Fibroblast of skin of back (primary cell): ENCODE data around the gene IQSEC1.

Source experiments
- DNase-seq: peaks from one replicate; pipeline ENCODE4 v3.0.0-alpha.2; 2013

IQSEC1 gene

DNA sequence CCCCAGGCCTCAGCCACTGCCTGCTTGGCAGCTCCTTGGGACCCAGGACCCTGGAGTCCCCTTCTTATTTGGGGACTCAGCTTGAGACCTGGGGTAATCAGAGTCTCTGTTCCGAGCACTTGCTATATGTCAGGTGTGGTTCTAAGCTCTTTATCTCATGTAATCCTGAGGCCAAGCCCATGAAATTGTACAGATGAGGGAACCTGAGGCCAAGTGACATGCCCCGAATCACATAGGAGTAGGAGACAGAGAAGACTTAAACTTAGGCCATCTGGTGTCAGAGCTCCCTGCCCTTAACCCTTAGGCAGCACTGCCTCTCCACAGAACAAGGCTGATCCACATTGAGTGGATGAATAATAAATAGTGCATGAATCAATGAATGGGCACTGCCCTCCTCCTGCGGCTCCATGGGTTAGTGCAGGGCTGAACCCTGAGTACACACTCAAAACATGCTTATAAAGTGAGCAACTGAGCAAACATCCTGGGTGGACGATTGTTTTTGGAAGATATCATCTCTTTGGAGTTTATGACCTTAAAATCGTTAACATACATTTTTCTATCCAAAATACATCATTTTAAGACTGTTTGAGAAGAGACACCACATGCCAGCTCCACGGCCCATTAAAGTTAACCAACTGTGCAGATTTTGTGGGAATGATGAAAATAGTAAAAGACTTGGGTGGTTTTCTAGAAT is 33.2 kb upstream of the IQSEC1 start:
- DNase-seq, result peak; percentile 16

DNA sequence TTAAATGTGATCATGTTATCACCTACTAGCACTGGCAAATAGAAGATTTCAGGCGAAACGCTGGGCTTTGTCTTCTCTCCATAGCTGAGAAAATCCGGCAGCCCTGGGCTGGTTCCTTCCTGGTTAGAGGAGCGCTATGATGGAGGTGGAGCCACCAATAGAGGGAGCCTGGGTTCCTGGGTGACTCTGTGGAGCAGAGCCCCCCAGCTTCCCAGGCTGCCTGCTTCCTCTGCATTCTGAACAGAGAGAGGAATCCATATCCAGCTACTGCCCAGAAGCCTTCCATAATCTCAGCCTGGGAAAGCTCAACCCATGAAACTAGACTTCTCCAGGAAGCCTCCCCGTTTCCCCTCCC is 32.6 kb upstream of the IQSEC1 start:
- no peak for DNase-seq

DNA sequence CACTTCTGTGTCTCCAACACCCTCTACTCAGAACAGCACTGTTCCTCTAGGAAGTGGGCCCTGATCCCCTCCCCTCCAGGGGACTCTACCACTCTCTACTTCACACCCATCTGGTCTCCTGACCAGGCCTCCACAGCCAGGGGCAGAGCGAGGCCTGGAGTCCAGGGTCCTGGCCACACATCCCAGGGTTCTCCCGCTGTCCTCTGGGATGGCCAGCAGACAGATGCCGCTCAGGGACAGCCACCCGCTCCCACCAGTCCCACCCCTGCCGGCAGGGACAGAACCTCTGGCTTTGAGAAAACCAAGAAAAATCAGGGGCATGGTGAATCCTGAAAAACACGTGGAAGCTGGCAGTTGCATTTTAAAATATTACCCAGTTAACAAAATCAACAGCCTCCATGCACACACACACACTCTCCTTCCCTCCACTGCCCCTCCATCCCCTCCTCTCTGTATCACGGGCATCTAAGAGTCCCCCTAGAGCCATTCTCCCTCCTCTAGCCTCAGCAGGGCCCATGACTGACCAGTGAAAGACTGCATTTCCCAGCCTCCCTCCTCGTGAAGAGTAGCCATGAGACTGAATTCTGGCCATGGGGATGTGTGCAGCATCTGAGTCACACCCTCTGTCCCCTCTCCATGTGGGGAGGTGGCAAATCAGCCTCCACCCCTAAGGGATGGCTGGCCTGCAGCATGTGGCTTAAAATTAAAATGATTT is 32.1 kb upstream of the IQSEC1 start:
- no peak for DNase-seq

DNA sequence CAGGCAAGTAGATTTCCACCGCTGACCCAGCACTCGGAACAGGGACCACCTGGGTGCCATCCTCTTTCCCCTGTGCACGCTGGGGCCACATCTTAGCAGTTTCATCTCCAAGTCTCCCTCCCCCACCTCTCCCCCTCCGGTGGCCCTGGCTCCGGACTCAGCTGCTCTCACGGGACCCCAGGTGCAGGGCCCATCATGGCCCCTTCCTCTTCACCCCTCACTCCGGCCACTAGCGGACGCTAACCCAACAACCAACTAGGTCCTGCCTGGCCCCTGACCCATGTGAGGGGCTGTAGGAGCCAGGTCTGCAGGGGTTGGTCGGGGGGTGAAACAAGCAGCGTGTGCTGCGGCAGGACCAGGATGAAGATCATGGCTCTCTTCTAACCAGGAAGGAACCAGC is 31.3 kb upstream of the IQSEC1 start:
- DNase-seq, result no peak

DNA sequence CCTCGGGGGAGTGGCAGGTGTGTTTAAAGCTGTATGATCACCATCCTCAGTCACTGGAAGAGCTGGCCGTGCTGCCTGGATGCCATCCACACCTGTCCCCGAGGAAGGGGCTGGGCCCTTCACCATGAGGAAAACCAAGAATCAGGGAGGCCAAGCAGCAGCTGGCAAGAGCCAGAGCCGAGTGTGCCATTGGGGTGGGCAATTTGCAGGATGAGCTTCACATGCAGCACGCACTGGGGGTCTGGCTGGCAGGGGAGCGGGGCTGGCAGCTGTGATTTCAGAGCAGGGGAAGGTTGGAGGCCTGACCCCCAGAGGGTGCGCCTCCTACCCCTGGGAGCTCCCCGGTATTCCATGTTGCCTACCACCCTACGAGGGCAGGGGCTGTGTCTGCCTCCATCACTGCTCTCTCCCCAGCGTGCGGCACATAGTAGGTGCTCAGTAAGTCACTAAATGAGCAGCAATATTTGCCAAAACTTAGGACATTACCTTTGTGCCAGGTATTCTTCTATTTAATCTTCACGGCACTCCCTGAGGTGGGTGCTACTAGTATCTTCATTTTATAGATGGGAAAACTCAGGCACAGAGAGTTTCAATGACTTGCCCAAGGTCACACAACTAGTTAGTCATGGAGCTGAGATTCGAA is 30.3 kb upstream of the IQSEC1 start:
- no peak for DNase-seq

DNA sequence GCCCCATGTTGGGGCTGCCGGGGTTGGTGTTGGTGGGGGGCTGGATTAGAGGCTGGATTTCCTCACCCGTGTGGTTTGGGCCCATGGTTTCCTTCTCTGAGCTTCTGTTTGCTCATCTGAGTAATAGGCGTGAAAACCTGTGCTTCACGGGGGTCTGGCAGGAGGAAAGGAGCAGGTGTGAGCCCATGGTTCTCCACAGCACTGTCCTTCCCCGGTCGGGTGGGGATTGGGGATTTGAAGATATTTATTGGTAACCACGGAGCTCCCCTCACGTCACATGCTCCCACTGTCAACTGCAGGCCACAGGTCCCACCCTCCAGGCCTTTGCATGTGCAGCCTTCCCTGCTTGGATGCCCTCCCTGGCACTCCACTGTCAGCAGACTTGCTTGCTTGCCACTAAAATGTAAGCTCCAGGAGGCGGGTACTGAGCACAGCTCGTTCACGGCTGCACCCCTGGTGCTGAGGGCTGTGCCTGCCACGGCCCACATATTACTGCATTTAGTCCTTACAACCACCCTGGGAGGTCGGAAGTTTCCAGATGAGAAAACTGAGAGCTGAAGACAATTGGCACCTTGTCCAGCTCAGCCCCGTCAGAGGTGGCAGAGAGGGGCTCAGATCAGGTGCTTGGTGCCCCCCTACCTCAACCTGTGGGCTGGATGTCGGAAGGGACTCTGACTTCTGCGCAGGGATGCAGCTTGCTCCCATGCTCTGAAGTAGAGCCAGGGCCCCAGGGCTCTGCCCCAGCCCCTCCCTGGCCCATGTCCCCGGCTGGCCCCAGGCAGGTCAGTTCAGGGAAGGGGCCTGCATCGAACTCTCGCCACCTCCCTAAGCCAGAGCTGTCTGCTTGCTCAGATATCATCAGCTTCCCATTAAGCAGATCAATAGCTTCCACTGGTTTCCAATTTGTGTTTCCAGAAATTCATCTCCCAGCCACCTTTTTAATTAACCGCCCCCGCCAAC is 29.4 kb upstream of the IQSEC1 start:
- DNase-seq, result no peak

DNA sequence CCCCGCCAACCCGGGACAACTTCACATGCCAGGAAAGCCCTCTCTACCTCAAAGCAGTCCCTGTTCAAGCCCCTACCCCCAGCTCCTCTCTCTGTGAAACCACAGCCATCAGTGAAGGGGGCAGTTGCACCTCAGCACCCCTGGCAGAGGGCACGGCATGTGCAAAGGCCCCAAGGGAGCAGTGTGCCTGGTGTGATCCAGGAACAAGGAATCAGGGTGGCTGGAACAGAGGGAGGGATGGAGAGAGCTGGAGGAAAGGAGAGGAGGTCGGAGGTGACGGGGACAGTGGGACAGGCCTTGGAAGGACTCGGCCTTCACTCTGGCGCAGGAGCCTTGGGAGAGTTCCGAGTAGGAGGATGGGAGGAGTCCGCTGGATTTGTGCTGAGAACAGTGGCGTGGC is 26.5 kb upstream of the IQSEC1 start:
- no peak for DNase-seq

DNA sequence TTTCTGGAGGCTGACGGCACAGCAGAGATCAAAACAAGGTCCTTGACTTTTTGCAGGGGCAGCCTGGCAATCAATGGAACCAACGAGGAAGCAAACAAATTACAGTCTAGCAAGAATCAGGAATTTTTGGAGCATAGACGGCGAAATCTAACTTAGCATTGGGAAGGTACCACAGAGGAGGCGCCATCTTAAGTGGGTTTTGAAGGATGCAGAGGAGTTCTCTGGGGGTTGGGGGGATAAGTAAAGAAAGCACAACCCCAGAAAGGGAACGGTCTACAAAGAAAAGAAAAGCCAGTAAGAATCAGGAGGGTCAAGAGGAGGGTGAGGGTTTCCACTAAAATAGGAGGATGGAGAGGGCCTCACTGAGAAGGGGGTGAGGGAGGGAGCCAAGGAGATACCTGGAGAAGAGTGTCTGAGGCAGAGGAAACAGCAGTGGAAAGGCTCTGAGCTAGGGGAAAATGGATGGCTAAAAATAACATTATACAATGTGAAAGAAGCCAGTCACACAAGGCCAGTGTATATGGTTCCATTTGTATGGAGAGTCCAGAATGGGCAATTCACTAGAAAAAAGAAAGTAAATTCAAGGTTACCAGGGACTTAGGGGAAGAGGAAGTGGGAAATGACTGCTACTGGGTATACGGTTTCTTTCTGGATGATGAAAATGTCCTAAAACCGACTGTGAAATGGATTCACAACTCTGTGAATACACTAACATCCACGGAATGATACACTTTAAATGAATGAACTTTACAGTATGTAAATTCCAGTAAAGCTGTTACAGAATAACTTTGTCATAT is 25.2 kb upstream of the IQSEC1 start:
- no peak for DNase-seq

DNA sequence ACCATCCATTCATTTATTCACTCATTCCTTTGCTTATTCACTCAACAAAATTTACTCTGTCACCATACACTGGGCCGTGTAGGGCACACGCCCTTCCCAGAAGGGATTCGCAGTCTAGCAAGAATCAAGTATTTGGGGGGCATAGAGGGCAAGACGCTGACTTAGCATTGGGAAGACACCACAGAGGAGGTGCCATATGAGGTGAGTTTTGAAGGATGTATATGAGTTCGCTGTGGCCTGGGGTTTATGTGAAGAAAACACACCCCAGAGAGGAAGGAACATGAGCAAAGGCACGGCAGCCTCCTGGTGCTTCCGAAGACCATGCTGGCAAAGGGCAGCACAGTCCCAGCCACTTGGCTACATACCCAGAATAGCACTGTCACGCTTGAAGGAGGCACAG is 23.1 kb upstream of the IQSEC1 start:
- no peak for DNase-seq

DNA sequence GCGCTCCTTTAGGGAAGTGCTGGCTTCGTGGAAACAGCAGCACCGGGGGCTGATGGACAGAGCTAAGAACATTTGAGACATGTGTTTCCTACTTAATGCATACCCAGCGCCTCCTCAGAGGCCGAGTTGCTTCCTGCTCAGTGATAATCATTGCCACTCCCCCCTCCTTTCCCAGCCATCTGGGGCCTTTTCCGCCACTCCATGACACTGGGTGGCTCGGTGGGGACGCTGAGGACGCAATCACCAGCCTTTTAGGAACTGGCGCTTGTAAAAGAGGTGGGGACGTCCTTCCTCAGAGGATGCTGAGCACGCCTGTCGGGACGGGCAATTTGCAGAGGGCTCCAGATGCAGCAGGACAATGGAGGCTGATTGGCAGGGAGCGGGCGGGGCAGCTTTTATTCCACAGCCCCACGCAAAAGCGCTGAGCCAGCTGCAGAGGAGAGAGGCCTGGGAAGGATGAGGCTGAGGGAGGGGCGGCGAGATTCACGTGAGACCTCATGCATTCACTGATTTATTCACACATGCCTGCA is 22.2 kb upstream of the IQSEC1 start:
- no peak for DNase-seq

DNA sequence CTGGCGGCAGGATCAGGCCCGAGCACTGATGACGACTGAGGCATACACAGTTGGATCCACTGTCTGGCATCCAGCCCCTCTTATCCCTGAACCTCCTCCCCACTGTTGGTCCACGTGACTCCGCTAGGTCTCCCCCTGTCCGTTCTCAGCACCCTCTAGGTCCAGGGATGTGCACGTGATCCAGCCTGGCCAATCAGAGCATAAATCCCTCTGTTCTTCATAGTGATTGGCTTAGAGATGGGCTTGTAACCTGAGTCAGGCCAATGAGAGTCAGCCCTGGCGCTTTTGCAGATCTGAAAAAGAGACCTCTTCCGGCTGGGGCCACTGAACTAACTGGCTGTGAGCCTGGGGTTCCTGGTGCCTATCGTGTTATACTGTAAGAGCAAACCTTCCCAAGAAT is 20.5 kb upstream of the IQSEC1 start:
- no peak for DNase-seq

DNA sequence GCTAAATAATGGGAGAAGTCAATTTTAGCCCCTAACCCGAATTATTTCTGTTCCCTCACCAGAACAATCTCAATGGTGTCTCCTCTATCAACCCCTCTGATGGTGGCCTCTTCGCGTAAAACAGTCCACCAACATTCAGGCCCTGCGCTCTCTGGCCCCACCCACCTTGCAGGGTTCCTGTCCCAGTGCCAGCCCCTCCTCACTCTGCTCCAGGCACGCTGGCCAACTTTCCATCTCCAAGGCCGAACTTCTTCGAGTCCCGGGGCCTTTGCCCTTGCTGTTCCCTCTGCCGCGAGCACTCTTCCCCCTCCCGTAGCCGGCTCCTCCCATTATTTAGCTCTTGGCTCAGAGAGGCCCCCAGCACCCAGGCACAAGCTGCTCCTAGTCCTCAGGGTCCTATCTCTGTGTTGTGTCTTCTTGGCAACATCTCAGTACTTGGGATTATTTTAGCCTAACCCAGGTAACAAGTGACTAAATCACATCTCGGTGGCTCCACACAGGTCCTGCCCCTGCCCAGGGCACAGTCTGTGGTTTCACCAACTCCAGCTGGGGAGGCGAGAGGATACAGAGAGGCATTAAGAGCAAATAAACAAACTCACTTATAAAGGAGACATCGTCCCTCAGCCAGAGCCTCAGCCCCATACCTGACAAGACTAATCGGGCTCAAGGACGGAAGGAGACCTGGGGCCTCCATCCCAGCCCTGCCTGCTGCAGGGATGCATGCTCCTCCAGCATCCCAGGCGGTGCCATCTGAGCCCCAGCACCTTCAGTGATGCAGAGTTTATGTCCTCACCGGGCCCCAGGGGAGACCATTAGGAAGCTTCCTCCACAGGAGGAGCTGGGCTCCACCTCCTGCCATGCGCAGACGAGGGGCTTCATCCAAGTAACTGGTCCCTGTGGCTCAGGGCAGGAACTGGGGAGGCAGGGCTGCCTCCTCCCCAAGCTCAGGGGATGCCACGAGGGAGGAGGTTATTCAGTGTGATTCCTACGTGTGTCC is 19.7 kb upstream of the IQSEC1 start:
- no peak for DNase-seq

DNA sequence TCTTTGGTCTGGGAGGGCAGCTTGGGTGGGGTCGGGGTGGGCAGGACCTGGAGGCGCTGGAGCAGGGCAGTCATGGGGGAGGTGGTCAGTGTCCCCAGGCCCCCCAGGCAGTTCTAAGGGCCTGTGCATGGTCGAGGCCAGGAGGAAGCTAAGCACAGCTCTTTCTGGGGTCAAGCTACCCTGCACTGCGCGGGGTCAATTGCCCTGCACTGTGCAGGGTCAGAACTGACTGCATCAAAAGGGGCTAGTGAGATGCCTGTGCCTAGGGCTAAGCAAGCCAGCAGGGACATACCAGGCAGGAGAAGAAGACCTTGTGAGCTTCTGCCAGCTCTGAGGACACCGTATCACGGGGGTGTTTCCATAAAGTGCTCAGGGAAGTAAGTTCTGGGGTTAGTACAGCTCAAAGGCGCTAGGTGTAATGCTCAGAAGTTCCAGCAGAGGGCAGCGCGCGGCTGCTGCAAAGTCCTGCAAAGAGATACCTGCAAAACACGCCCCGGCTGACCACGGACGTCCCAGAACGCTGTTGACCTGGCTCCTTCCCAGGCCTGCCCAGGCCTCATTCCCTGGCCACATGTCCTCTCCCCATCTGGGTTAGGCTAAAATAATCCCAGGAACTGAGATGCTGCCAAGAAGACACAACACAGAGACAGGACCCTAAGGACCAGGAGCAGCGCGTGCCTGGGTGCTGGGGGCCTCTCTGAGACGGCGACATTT is 18.8 kb upstream of the IQSEC1 start:
- peak; percentile 42 for DNase-seq

DNA sequence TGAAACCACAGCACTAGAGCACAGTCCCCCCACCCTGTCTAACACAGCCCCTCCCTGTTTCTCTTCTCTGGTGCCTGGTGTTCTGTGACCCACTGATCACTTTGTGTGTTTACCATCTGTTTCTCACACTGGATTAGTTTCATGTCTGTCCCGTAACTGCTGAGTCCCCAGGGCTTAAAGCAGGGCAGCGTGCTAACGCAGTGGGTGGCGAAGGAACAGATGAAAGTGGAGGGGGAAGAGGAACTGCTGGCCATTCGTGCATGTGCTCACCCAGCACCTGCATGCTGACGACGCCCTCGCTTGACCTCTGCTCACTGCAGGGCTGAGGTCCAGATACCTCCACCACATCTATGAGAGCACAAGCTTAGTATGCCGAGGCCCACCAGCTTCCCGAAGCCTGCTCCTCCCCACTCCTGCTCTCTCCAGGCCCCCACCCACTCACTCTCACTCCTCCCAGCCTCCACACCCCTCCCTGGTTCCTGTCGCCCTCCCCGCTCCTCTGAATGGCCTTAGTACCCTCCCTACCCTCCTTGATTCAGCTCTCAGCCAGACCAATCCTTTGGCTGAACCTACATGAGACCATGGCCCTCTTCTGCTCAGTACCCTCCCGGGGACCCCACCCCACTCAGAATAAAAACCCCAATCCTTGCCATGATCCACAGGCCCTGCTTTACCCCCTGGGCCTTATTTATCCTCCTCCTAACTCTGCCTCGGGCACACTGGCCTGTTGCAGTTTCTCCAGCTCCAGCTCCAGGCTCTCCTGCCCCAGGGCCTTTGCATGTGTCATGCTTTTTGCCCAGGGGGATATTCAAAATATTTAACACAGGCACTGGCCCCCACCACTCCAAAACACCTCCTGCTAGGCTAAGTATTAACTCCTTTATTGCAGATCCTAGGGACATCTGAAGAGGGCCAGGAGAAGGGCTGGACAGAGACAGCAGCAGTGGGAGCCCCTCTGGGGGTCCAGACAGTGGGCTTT is 15.1 kb upstream of the IQSEC1 start:
- DNase-seq, result no peak

DNA sequence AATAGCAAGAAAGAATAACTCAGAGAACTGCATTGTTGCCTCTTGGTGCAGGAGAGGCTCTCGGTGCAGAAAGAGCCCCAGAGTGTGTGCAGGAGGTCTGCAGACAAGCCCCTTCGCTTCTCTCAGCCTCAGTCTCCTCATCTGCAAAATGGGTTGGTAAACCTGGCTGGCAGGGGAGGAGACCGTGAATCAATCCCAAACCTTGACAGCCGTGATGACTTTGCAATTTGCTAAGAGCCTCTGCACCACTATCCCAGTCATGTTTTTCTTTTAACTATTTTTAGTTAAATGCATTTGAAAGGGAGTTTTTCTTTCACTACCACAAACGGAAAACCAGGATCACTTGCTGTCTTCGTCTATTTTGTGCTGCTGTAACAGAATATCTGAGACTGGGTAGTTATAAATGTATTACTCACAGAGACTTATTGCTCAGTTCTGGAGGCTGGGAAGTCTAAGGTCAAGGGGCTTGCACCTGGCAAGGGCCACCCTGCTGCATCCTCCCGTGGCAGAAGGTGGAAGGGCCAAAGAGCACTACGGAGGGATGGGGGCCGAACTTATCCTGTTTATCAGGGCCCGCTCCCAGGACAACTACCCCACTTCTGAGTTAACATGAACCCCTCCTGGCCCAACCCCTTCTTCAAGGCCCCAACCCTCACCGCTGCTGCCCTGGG is 14.2 kb upstream of the IQSEC1 start:
- DNase-seq, result no peak

DNA sequence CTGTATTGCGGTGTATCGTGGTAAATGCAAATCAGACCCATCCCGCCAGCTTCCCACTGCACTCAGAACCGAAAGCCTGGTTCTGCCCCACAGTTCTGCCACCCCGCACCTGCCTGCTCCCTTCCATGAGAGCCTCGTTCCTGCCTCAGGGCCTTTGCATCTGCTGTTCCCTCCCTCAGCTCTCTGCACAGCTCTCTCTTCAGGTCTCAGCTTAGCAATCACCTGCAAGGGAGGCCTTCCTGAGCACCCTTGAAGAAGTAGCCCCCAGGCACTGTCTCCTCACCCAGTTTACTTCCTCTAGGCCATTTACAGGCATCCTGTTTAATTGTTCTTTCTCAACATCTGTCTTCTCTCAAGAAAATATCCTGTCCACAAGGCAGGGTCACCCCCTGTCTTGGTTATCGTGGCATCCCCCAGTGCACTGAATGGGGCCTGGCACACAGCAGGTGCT is 13.3 kb upstream of the IQSEC1 start:
- DNase-seq, result no peak

DNA sequence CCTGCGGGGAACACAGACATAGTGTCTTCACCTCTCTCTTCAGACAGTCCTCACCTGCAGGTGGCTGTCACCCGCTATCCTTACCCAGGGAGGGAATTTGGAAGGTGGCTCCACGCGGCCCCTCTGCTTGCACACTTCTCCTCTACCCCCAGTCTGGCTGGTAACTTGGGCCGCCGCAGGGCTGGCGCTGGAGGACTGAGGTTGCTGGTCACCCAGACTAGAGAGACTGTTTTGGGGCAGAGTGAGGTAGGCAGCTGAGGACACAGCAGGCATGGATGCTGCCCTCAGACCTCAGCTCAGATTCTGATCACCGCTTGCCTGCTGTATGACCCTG is 12.6 kb upstream of the IQSEC1 start:
- no peak for DNase-seq
